C4-2B (cell line): Measurements from ENCODE around the gene TRIM2.

ENCODE experiments used
- H3K27ac ChIP-seq: fragments of 450-650 bp; 2 replicates; pipeline ENCODE4 v1.5.1; 2017
- ZFX ChIP-seq: fragments of 450-650 bp; IDR thresholded peaks from 2 replicates; pipeline ENCODE4 v1.6.1; 2017
- TF ChIP-seq, protein P1 (sequence below): fragments of 450-650 bp; conservative IDR thresholded peaks from 2 replicates; pipeline ENCODE4 v1.5.1; 2017; ENCODE audit warnings: mild to moderate bottlenecking

The TRIM2 gene

DNA sequence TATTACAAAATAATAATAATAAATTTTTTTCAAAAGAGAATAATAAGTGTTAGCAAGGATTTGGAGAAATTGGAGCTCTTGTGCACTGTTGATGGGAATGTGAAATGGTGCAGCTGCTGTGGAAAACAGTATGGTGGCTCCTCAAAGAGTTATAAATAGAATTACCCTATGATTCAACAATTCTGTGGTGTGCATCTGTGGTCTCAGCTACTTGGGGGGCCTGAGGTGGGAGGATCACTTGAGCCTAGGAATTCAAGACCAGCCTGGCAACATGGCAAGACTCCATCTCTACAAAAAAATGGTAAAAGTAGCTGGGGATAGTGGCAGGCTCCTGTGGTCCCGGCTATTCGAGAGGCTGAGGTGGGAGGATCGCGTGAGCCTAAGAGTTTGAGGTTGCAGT is 159.8 kb downstream of the TRIM2 start:
- TF ChIP-seq, protein P1, sequence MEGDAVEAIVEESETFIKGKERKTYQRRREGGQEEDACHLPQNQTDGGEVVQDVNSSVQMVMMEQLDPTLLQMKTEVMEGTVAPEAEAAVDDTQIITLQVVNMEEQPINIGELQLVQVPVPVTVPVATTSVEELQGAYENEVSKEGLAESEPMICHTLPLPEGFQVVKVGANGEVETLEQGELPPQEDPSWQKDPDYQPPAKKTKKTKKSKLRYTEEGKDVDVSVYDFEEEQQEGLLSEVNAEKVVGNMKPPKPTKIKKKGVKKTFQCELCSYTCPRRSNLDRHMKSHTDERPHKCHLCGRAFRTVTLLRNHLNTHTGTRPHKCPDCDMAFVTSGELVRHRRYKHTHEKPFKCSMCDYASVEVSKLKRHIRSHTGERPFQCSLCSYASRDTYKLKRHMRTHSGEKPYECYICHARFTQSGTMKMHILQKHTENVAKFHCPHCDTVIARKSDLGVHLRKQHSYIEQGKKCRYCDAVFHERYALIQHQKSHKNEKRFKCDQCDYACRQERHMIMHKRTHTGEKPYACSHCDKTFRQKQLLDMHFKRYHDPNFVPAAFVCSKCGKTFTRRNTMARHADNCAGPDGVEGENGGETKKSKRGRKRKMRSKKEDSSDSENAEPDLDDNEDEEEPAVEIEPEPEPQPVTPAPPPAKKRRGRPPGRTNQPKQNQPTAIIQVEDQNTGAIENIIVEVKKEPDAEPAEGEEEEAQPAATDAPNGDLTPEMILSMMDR: no peak
- TF ChIP-seq ZFX: no peak
- H3K27ac ChIP-seq: no peak overlapping the region

DNA sequence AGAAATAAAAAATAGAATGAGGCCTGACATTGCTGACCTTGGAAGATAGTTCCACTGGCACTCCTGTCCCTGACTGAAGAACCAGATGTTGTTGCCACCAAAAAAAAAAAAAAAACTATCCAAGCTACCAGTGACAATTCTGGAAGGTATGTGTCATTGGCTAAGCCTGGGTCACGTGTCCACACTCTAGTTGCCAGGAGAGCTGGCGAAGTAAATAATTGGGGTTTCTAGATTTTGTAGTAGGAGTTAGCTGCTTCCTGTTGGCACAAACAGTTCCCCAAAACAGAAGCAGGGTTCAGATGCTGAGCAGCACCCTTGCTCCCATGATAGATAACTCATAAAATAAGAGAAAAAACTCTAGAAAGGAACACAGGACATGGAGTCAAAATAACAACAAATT is 160.8 kb downstream of the TRIM2 start:
- no peak overlapping the region for H3K27ac ChIP-seq
- TF ChIP-seq ZFX: no peak
- TF ChIP-seq, protein P1: no peak

DNA sequence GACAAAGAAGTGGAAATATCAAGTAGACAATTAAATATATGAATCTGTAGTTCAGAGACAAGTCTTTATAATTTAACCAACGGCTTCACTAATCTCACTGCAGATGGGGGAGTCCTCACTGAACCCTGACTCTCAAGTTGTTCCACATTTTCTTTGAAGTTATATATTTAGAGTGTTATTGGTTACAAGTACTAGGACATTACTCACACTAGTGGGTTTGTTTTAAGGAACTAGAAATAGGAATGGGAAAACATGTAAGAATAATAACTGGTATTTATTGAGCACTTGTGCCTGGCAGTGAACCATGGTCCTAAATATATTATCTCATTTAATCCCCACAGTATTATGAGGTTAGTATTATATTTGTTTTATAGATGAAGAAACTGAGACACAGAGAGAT is 162.2 kb downstream of the TRIM2 start:
- no peak overlapping the region for H3K27ac ChIP-seq
- TF ChIP-seq, protein P1: no peak
- no peak for TF ChIP-seq ZFX

DNA sequence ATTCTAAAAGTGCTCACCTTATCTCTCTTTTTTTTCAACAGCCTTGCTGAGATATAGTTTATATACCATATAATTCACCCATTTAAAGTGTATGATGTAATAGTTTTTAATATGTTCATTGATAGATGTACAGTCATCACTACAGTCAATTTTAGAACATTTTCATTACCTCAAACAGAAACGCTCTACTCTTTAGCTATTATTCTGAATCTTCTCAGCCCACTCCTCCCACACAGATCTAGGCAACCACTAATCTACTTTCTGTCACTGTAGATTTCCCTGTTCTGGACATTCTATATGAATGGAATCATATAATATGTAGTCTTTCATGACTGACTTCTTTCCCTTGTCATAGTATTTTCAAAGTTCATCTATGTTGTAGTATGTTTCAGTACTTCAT is 162.8 kb downstream of the TRIM2 start:
- H3K27ac ChIP-seq: no peak overlapping the region
- TF ChIP-seq ZFX: no peak
- TF ChIP-seq, protein P1: no peak

DNA sequence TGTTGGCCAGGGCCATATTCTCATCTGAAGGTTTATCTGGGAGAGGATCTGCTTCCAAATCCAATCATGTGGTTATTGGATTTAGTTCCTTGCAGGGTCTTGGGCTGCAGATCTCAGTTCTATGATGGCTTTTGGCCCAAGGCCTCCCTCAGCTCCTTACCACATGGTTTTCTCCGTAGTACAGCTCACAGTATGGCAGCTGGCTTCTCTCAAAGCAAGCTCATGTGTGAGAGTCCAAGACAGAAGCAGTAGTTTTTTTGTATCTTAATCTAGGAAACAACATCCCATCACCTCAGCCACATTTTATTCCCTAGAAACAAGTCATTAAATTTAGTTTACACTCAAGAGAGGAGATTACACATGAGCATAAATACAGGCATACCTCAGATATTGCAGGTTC is 164.8 kb downstream of the TRIM2 start:
- TF ChIP-seq, protein P1: no peak
- no peak overlapping the region for H3K27ac ChIP-seq

DNA sequence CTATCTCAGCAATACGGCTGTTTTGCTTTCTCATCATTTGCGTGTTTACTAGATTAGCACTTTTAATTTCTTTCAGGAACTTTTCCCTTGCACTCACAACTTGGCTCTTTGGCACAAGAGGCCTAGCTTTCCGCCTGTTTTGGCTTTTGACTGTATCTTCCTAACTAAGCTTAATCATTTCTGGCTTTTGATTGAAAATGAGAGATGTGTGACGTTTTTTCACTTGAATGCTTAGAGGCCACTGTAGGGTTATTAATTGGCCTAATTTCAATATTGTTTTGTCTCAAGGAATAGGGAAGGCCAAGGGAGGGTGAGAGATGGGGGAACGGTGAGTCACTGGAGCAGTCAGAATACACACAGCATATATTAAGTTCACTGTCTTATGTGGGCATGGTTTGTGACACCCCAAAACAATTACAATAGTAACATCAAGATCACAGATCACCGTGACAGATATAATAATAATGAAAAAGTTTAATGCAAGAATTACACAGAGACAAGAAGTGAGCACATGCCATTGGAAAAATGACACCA is 167.5 kb downstream of the TRIM2 start:
- no peak overlapping the region for H3K27ac ChIP-seq
- TF ChIP-seq, protein P1: no peak
- no peak for TF ChIP-seq ZFX

DNA sequence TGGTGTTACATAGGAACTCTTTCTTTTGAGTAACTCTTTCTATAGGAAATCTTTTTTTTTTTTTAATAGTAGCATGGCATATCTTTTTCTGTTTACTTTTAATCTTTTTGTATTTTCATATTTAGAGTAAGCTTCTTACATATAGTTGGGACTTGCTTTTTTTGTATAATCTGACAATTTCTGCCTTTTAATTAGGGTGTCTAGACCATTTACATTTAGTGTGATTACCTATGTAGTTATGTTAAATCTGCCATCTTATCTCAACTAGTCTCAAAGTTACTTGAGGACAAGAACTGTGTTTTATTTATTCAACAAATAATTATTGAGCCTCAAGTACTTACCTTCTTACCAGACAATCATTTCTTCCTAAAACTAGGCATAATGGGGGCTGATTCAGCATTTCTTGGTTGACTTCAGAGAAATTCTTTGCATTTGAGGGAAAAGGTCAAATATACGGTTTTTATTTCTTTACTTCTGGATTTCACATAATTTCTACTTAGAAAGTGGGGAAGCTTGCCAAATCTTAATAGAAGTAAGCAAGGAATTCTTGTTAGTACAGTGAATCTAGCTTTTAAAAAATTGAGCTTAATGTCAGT is 168.8 kb downstream of the TRIM2 start:
- no peak overlapping the region for H3K27ac ChIP-seq
- no peak for TF ChIP-seq ZFX

DNA sequence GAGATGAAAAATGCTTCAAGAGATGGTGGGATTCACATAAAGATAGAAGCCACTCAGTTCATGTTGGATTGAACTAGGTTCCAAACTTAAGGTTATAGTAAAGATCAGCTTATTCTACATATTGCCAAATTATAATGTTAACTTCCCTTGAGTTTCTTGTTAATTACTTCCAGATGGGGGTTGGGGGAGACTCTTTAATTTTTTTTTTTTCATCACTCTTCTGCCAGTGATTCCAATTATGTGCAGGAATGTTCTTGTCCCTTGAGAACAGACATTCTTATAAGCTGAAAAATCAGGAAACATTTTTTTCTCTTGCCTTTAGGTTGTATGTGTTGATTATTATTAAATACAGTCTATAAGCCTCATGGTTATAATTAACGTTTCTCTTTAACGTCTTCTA is 170.2 kb downstream of the TRIM2 start:
- TF ChIP-seq, protein P1: no peak
- no peak for TF ChIP-seq ZFX
- no peak overlapping the region for H3K27ac ChIP-seq
